ENCODE results near the gene CCDC12.
A peak's percentile ranks its signal among the peaks of the same experiment; 100 is the strongest.

The CCDC12 gene

DNA sequence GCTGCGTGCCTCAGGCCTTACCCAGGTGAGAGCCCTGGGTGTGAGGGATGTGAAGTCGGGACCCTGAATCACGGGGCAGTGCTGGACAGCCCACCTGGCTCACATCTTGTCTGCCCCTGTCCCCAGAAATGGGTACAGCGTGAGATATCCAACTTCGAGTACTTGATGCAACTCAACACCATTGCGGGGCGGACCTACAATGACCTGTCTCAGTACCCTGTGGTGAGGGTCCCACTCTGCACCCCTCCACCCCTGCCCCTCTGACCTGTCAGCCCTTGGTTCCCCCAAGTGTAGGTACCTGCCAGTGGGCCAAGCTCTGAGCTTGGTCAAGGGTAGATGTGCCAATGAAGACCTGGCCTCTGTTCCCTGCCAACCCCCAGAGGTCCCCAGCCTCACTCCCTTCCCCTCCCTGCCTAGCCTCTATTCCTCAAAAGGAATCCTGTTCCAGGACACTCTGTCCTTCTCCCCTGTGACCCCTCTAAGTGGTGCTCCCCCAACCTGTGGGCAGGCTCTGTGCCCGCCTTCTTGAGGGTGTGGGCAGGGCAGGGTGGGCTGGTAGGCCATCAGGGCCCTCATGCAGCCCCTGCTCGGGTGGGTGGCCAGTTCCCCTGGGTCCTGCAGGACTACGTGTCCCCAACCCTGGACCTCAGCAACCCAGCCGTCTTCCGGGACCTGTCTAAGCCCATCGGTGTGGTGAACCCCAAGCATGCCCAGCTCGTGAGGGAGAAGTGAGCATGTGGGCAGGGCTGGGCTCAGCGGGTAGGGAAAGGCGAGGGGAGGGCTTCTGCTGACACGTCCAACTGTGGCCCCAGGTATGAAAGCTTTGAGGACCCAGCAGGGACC is 28.0 kb upstream of the CCDC12 start:
- DNase-seq (ENCODE audit: low spot score) = no peak
- TF ChIP-seq, protein P1, sequence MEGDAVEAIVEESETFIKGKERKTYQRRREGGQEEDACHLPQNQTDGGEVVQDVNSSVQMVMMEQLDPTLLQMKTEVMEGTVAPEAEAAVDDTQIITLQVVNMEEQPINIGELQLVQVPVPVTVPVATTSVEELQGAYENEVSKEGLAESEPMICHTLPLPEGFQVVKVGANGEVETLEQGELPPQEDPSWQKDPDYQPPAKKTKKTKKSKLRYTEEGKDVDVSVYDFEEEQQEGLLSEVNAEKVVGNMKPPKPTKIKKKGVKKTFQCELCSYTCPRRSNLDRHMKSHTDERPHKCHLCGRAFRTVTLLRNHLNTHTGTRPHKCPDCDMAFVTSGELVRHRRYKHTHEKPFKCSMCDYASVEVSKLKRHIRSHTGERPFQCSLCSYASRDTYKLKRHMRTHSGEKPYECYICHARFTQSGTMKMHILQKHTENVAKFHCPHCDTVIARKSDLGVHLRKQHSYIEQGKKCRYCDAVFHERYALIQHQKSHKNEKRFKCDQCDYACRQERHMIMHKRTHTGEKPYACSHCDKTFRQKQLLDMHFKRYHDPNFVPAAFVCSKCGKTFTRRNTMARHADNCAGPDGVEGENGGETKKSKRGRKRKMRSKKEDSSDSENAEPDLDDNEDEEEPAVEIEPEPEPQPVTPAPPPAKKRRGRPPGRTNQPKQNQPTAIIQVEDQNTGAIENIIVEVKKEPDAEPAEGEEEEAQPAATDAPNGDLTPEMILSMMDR (IDR thresholded peaks at IDR 0.05; ENCODE audit: borderline replicate concordance, control extremely low read depth, extremely low read depth, insufficient read depth, missing control alignments) = no peak
- in situ Hi-C loops (cut with MboI; ENCODE audit: low sequenced_read_pairs, unreplicated experiment) = loop anchor here (25.0 kb wide), 1 partner anchor 358 kb away; no protein-coding TSS in a partner anchor

DNA sequence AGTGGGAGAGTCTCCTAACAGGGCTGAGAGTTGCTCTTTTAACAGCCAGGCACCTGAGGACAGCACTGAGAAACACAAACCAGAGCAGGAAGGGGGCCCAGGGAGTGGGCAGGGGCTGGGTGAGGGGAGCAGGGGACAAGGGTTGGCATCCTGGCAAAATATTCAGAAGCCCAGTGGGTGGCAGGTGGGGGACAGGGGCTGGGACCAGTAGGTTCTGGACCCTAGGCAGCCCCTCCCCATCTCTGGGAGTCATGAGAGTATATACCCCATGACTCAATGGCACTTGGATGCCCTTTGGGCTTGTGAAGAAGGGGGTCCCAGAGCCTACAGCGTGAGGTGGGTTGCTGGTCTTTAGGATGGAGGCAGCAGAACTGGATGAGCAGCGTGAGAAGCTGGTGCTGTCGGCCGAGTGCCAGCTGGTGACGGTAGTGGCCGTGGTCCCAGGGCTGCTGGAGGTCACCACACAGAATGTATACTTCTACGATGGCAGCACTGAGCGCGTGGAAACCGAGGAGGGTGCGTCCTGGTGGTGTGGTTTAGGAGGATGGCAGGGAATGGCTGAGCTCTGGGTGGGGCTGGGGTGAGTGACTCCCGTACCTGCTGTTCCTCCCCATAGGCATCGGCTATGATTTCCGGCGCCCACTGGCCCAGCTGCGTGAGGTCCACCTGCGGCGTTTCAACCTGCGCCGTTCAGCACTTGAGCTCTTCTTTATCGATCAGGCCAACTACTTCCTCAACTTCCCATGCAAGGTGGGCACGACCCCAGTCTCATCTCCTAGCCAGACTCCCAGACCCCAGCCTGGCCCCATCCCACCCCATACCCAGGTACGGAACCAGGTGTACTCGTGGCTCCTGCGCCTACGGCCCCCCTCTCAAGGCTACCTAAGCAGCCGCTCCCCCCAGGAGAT is 27.2 kb upstream of the CCDC12 start:
- TF ChIP-seq, protein P1 (IDR thresholded peaks at IDR 0.05; ENCODE audit: borderline replicate concordance, control extremely low read depth, extremely low read depth, insufficient read depth, missing control alignments) = no peak
- no peak for DNase-seq (ENCODE audit: low spot score)
- in situ Hi-C loops (cut with MboI; ENCODE audit: low sequenced_read_pairs, unreplicated experiment) = loop anchor here (25.0 kb wide), 1 partner anchor 359 kb away; no protein-coding TSS in a partner anchor

DNA sequence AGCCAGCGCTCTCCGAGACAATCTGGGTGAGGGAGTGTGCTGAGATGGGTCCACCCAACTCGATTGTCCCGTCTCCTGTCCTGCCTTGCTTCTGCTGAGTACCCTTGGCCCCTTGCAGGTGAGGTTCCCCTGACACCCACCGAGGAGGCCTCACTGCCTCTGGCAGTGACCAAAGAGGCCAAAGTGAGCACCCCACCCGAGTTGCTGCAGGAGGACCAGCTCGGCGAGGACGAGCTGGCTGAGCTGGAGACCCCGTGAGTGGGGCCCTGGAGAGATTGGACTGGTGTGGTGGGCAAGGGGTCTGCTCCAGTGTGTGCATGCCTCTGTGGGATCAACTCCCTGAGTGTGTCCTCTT is 26.5 kb upstream of the CCDC12 start:
- TF ChIP-seq, protein P1 (IDR thresholded peaks at IDR 0.05; ENCODE audit: borderline replicate concordance, control extremely low read depth, extremely low read depth, insufficient read depth, missing control alignments) = no peak
- in situ Hi-C loops (cut with MboI; ENCODE audit: low sequenced_read_pairs, unreplicated experiment) = loop anchor here (25.0 kb wide), 1 partner anchor 359 kb away; no protein-coding TSS in a partner anchor

DNA sequence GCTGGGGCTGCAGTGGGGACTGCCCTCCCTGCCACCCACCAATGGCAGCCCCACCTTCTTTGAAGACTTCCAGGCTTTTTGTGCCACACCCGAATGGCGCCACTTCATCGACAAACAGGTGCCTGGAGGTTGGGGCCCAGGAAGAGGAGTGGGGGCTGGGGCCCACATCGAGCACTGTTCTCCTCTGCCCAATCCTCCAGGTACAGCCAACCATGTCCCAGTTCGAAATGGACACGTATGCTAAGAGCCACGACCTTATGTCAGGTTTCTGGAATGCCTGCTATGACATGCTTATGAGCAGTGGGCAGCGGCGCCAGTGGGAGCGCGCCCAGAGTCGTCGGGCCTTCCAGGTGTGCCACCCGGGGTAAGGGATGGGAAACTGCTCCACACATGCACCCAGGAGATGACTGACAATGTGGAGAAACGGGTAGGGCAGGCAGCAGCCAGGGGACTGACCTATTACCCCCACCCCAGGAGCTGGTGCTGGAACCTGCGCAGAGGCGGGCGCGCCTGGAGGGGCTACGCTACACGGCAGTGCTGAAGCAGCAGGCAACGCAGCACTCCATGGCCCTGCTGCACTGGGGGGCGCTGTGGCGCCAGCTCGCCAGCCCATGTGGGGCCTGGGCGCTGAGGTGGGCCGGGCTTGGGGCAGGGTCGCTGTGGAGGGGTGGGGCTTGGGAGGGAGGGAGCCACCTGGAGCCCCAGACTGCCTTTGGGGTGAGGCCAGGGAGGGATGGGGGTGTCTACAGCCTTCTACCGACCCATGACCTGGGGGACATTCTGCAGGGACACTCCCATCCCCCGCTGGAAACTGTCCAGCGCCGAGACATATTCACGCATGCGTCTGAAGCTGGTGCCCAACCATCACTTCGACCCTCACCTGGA is 25.9 kb upstream of the CCDC12 start:
- in situ Hi-C loops (cut with MboI; ENCODE audit: low sequenced_read_pairs, unreplicated experiment) = loop anchor here (25.0 kb wide), 1 partner anchor 360 kb away; no protein-coding TSS in a partner anchor
- DNase-seq (ENCODE audit: low spot score) = no peak
- TF ChIP-seq, protein P1 (IDR thresholded peaks at IDR 0.05; ENCODE audit: borderline replicate concordance, control extremely low read depth, extremely low read depth, insufficient read depth, missing control alignments) = peak; percentile 11

More for the DNA sequence above, 26.5 kb upstream of the CCDC12 start:
- DNase-seq (ENCODE audit: low spot score) = no peak

DNA sequence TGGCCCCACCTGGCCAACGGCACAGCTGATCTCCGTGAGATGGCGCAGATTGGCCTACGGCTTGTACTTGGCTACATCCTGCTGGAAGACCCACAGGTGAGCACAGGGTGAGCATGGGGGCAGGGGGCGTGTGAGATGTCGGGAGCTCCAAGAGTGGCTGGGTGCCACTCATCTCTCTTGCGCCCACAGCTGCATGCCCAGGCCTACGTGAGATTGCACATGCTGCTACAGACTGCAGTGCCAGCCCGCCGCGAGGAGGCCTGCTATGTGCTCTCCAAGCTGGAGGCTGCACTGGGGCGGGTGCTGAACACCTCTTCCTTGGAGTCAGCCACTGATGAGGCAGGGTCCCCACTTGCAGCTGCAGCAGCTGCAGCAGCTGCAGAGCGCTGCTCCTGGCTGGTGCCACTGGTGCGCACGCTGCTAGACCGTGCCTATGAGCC is 25.2 kb upstream of the CCDC12 start:
- in situ Hi-C loops (cut with MboI; ENCODE audit: low sequenced_read_pairs, unreplicated experiment) = loop anchor here (25.0 kb wide), 1 partner anchor 361 kb away; no protein-coding TSS in a partner anchor
- no peak for DNase-seq (ENCODE audit: low spot score)
- TF ChIP-seq, protein P1 (IDR thresholded peaks at IDR 0.05; ENCODE audit: borderline replicate concordance, control extremely low read depth, extremely low read depth, insufficient read depth, missing control alignments) = no peak

Measured in GM13976 (cell line).